Hematopoietic multipotent progenitor cell treated with erythropoietin and hydrocortisone succinate and interleukin-3 and kit ligand, for 4 days (in vitro differentiated cells): ENCODE results near the gene SIVA1.
"Not testable (repeated sequence)": the region's sequence is repeated elsewhere in the genome, so short reads cannot be mapped to it uniquely, and the experiment has no call there.

Experiments used
- DNase-seq: peaks from one replicate; pipeline ENCODE4 v3.0.0-alpha.2; 2015

Gene SIVA1

GRCh38 chr14:104721505-104722431, 31.2 kb upstream of the SIVA1 start:
- no peak for DNase-seq

- no peak for DNase-seq
Observed at GRCh38 chr14:104722938-104723650, 29.9 kb upstream of the SIVA1 start.

- DNase-seq, result peak; percentile 71
Observed at GRCh38 chr14:104723651-104724406, 29.1 kb upstream of the SIVA1 start, which contains the start of gene ADSS1. TSS of gene ADSS1 (plus strand) at chr14:104724229. CDS start at chr14:104724271, 42 bp downstream.

DNA sequence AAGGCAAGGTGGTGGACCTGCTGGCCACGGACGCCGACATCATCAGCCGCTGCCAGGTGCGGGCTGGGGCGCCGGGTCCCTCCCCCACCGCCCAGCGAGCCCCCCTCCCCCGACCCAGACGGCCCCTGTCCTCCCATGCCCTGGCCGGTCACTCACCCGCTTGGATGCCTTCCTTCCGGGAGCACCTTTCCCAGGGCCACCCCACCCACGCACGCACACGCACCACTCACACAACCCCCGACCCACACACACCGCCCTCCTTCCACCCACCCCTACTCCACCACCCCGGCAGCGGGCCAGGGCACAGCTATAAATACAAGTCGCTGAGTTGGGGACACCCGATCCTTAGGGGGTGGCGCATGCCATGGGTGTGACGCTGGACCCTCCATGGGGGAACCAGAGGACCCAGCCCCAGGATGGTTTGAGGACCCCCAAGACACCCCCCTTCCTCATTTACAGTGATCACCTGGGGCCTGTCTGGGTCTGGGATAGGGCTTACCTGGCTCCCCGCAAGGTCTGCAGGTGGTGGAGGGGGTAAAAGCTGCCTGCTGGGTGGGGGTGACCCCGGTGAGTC, 28.5 kb upstream of the SIVA1 start:
- peak; percentile 41 for DNase-seq

- peak; percentile 49 for DNase-seq
Observed at GRCh38 chr14:104724981-104725771, 27.8 kb upstream of the SIVA1 start.

DNA sequence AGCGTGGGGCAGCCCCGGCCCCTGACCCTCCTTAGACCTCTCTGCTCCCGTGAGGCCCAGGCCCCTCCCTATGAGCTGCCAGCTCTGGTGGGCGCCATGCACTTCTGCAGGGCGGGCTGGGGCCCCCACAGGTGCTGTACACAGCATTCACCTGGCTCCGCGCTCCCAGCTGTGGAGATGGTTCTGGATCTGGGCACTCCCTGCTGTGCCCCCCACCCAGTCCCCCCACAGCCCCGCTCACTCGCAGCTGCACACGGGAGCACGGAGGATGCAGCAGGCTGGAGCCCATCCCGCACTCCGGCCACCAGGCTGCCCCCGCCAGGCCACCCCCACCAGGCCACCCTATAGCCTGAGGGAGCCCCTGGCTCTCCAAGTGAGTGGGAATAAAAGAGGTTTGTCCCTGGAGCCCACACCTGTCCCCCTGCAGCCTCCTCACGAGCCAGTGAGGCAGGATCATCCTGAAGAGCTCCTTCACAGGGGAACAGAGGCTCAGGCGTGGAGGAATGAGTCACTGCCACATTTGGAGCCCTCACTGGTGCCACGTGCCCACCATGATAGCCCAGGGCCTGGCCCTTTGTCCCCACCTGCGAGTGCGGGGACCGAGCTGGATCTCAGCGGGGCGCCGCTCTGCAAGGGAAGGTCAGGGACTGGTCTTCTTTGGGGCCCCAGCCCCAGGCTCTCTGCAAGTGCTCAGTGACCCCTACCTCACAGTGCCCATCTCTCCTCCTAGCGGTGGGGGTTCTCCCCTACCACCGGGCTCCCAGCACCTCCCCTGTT, 27.0 kb upstream of the SIVA1 start:
- DNase-seq, result no peak

- DNase-seq, result peak; percentile 47
Observed at GRCh38 chr14:104726600-104727451, 26.1 kb upstream of the SIVA1 start.

DNA sequence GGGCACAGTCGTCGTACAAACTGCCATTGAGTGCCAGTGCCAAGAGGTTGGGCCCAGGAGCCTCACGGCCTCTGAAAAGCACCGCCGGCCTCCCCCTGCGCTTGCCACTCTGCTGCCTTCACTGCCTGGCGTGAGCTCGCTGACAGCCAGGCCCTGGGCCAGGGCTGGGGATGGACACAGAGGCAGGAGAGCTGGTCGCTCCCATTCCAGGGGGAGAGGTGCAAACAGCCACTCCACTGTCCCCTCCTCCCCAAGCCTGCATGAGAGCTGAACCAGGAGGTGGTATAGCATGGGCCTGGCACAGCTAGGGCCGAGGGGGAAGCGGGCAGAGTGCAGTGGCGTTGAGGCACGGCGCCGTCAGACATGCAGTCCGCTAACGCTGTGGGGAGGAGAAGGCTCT, 24.3 kb upstream of the SIVA1 start:
- DNase-seq, result no peak

GRCh38 chr14:104729176-104729834, 23.6 kb upstream of the SIVA1 start:
- not testable (repeated sequence) for DNase-seq

GRCh38 chr14:104729835-104730181, 23.1 kb upstream of the SIVA1 start:
- no peak for DNase-seq

DNA sequence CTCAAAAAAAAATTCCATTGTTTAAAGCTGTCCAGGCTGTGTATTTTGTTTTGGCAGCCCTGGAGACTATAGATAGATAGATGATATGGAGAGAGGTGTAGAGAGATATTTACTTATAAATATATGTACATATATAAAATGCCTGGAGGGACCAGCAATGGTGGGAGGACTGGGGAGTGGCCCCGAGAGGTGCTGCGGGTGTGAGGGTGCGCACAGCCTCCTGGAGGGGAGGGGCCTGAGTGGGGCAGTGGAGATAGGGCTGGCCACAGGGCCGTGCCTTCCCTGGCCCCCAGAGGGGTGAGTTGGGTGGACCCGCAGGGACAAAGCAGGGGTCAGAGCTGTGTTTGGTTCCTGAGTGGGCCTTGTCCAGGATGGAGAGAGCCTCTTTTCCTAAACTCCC, 22.5 kb upstream of the SIVA1 start:
- DNase-seq, result no peak

DNA sequence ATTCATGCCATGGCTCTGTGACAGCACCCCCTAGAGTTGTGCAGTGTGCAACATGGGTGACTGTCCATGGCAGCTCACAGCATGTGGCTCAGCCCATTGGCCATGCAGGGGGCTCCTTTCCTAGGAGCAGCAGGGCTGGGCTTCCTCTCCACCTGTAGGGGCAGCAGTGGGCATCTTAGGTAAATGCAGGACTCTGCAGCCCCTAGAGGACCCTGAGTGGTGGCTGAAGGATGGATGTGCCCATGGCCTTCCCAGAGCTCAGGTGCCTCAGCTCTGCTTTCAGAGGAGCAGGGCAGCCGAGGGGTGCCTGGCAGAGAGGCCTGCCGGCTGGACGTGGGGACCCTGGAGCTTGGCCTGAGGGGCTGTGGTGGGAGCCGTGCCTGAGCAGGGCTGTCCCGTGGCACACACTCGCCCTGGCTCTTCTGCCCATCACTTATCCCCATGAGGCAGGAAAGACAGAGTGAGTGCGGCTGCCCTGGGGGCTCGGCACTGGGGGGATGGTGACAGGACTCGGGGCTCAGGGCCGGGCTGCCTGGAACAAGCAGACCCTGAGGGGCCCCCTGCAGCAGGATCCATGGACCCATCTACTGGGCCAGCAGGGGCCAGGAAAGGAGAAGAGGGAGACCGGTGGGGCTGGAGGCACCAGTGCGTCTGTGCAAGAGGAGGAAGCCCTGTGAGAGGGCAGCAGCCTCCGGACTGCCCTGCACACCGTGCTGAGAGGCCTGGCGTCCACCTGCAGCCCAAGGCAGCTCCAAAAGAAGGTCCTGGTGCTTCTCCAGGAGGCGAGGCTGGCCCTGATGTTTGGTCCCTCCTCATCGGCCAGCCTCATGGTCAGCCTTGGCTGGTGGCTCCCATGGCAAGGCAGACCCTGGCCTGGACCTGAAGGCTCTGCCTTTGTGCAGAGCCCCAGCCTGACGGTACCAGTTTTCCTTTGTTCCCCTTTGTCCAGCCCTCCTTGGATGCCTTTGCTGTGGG, 21.3 kb upstream of the SIVA1 start:
- DNase-seq, result peak; percentile 64

DNA sequence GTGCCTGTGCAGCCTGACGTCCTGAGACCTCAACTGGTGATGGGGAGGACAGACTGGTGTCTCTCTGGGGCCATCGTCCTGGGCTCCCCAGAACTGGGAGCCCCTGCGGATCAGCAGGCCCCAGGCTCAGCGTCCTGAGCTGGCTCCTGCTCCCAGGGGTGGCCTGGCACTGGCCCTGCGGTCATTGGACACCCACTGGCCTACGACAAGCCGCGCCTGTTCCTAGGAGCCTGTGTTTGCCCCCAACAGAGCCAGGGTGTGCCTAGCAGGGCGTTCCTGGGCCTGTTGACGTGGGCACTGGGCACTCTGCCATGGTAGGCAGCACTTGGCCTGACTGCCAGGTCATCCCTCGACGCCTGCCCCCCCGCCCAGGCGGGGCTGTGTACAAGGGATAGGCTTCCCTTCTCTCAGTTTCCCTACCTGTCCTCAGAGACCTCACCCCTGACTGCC, 20.6 kb upstream of the SIVA1 start:
- DNase-seq, result peak; percentile 35

DNA sequence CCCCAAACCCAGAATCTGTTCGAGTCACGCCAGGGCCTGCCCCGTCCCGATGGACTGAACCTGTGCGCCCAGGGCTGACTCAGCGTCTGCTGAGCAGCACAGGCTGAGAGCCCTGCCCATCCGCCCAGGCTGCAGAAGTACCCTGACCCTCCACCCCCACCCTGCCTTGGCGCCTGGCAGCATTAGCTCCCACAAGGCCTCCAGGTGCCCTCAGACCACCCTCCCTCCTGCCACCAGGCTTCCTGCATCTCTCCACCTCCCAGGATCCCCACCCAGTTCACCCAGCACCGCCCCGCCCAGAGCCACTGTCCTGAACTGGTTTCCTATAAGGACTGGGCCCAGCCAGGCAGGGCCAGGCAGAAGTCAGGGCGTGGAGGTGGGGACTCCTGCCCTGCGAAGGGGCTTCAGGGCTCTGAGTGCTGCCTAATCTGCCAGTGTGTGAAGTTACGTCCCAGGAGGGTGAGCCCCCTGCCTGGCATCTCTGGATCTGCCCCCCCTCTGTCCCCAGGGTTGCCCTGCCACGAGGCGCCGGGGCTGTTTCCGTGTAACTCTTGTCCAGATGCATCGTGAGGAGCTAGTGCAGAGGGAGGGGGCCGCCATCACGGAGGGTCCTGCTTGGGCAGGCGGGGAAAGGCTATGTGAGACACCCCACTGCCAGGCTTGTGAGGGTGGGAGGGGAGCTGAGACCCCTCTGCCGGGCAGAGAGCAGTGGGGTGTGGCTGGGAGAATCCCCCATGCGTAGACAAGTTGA, 19.8 kb upstream of the SIVA1 start:
- no peak for DNase-seq

- no peak for DNase-seq
Observed at GRCh38 chr14:104734051-104734587, 18.8 kb upstream of the SIVA1 start.

- DNase-seq, result no peak
Observed at GRCh38 chr14:104734601-104734990, 18.4 kb upstream of the SIVA1 start.
